GM12878 (cell line): ENCODE results near the gene PSTPIP2. TPM values are rescaled to one million over a fixed set of nuclear protein-coding genes. Genes with fewer than 3 reads are reported as not detected.

Source experiments
- ATAC-seq: fragments of 200-7000 bp; cut with Tn5 transposase; 3 replicates; pipeline ENCODE4 v1.9.1; 2020; ENCODE audit warnings: mild to moderate bottlenecking, moderate library complexity
- BruUV-seq: library from RNA; stranded (reverse); fragments of 400-500 nt; replicated peaks from 2 replicates; lab custom pipeline; 2021; lab: Mats Ljungman, UMichigan
- CTCF ChIA-PET: fragments of 300-600 bp; sonication (Branson Sonifier 250); formaldehyde crosslinking; extraction: SDS; loops from one replicate; lab custom pipeline; 2021; ENCODE audit warnings: inconsistent platforms; lab: Yijun Ruan, JAX
- POLR2A ChIA-PET: fragments of 350-600 bp; formaldehyde crosslinking; extraction: SDS; loops from one replicate; lab custom pipeline; 2021; ENCODE audit warnings: inconsistent platforms; lab: Charles Lee
- RAD21 ChIA-PET: fragments of 300-600 bp; sonication (Branson Sonifier 250); formaldehyde crosslinking; loops from one replicate; lab custom pipeline; 2023; ENCODE audit warnings: antibody characterized with exemption; ENCODE audit not compliant: unreplicated experiment; lab: Charles Lee
- SMC1A ChIA-PET: fragments of 300-600 bp; sonication (Branson Sonifier 250); formaldehyde crosslinking; loops from one replicate; lab custom pipeline; 2023; ENCODE audit not compliant: unreplicated experiment, uncharacterized antibody; lab: Charles Lee
- DNase-seq: peaks from one replicate; pipeline ENCODE4 v3.0.0-alpha.2; 2011; ENCODE audit warnings: low read depth, low spot score
- FAIRE-seq: peaks from 3 replicates; lab custom pipeline; 2011; peaks lifted over from hg19 to GRCh38; lab: Jason Lieb, UNC
- H2AFZ ChIP-seq: 2 replicates; pipeline ENCODE4 v1.6.0; 2011; ENCODE audit warnings: low read depth, low read length, control low read depth; ENCODE audit not compliant: control insufficient read depth
- H3K27ac ChIP-seq: 2 replicates; pipeline ENCODE4 v1.5.1; 2011; ENCODE audit warnings: control low read depth; ENCODE audit not compliant: control insufficient read depth, insufficient read depth
- H3K27me3 ChIP-seq, 2 experiments: replicated peaks in 1 of 2; 2 replicates each; pipeline versions ENCODE4 v1.6.0 to v1.6.1; 2011; ENCODE audit warnings: low read length in 1 of 2; ENCODE audit not compliant: control insufficient read depth in 2 of 2, insufficient read depth in 2 of 2
- H3K36me3 ChIP-seq, 2 experiments: 2 replicates each; pipeline ENCODE4 v1.5.1; 2011; ENCODE audit warnings: low read length in 1 of 2; ENCODE audit not compliant: control insufficient read depth in 2 of 2, insufficient read depth in 2 of 2
- H3K4me1 ChIP-seq: 2 replicates; pipeline ENCODE4 v1.6.1; 2011; ENCODE audit warnings: mild to moderate bottlenecking, low read length, moderate library complexity, mixed read lengths; ENCODE audit not compliant: control insufficient read depth, insufficient read depth
- H3K4me2 ChIP-seq: 2 replicates; pipeline ENCODE4 v1.6.0; 2011; ENCODE audit warnings: control low read depth; ENCODE audit not compliant: control insufficient read depth, insufficient read depth
- H3K4me3 ChIP-seq: fragments of 200-600 bp; sonication (generic); 2 replicates; pipeline ENCODE4 v1.5.1; 2016
- H3K79me2 ChIP-seq: 2 replicates; pipeline ENCODE4 v1.6.0; 2011; ENCODE audit warnings: low read length; ENCODE audit not compliant: control insufficient read depth, insufficient read depth
- H3K9ac ChIP-seq: 2 replicates; pipeline ENCODE4 v1.8.0; 2011; ENCODE audit warnings: low read length, control low read depth, mixed read lengths; ENCODE audit not compliant: control insufficient read depth, insufficient read depth
- H3K9me3 ChIP-seq: replicated peaks from 3 replicates; pipeline ENCODE4 v1.5.1; 2011; ENCODE audit warnings: mild to moderate bottlenecking, low read length; ENCODE audit not compliant: control insufficient read depth, insufficient read depth
- H4K20me1 ChIP-seq: 2 replicates; pipeline ENCODE4 v1.6.0; 2011; ENCODE audit not compliant: control insufficient read depth, insufficient read depth
- ETV6 ChIP-seq, 2 experiments: fragments of 450-650 bp in 1 of 2; IDR thresholded peaks in 1 of 2; conservative IDR thresholded peaks in 1 of 2; 2 replicates each; pipeline ENCODE4 v1.6.1; 2014; ENCODE audit warnings: antibody characterized with exemption in 1 of 2, borderline replicate concordance in 1 of 2, low read depth in 1 of 2, mild to moderate bottlenecking in 1 of 2, moderate library complexity in 1 of 2
- KLF5 ChIP-seq: fragments of 450-650 bp; IDR thresholded peaks from 2 replicates; pipeline ENCODE4 v1.6.1; 2014; ENCODE audit warnings: mild to moderate bottlenecking; ENCODE audit not compliant: partially characterized antibody
- RFX5 ChIP-seq: IDR thresholded peaks from 2 replicates; pipeline ENCODE4 v1.6.1; 2011; ENCODE audit warnings: low read depth, low read length, improper control_type of control experiment
- SPI1 ChIP-seq: IDR thresholded peaks from 2 replicates; pipeline ENCODE4 v1.6.1; 2011; ENCODE audit warnings: low read depth, mild to moderate bottlenecking, low read length, moderate library complexity, borderline replicate concordance; ENCODE audit not compliant: insufficient read depth
- ZNF274 ChIP-seq: IDR thresholded peaks from one replicate; pipeline ENCODE4 v1.8.0; 2011; ENCODE audit not compliant: insufficient read length, insufficient read depth
- WGBS: methylation state at CpG from one replicate; pipeline ENCODE4 v1.1.6; 2016; ENCODE audit warnings: low lambda C conversion rate; ENCODE audit not compliant: insufficient replicate concordance, insufficient coverage; ENCODE audit errors: missing lambda C conversion rate; 5-methylcytosine and 5-hydroxymethylcytosine counted together
- in situ Hi-C: fragments of 300-500 bp; cut with MboI; formaldehyde crosslinking; loops from 9 replicates; pipeline ENCODE4 v1.14.3; 2018; ENCODE audit warnings: mixed read lengths
- intact Hi-C: fragments of 100-400 bp; cut with micrococcal nuclease; formaldehyde crosslinking; loops from one replicate; pipeline ENCODE4 v1.14.2; 2022; ENCODE audit not compliant: unreplicated experiment
- polyA plus RNA-seq, 11 experiments: library from polyadenylated mRNA; depleted of rRNA in 4 of 11; unstranded in 6 of 11; stranded (reverse) in 5 of 11; fragments of >200 nt; fragmentation: Nextera tagmentation in 4 of 11; fragmentation: Illumina TruSeq in 1 of 11; extraction: Ambion mirVana in 4 of 11; extraction: Trizol in 1 of 11; gene quantifications; 1 replicate in 1 of 11; 2 replicates in 10 of 11; pipeline versions ENCODE4 v1.2.1 to v1.2.3, GENCODE V29; 2011 to 2016; ENCODE audit warnings: inconsistent platforms in 2 of 11, missing spikeins in 2 of 11, low read depth in 1 of 11
- total RNA-seq, 4 experiments: library from RNA; depleted of rRNA in 3 of 4; stranded (reverse); fragments of >200 nt in 3 of 4; fragmentation: Illumina TruSeq in 1 of 4; extraction: Trizol in 1 of 4; gene quantifications; 2 replicates each; pipeline versions ENCODE4 v1.2.1 to v1.2.3, GENCODE V29; 2013 to 2021
- TF ChIP-seq, protein P1 (sequence below): fragments of 450-650 bp; IDR thresholded peaks from 2 replicates; pipeline ENCODE4 v1.6.1; 2016; ENCODE audit warnings: mild to moderate bottlenecking
- TF ChIP-seq, protein P2 (sequence below): fragments of 450-650 bp; IDR thresholded peaks from 2 replicates; pipeline ENCODE4 v1.6.1; 2016; ENCODE audit warnings: mild to moderate bottlenecking, moderate library complexity, borderline replicate concordance
- TF ChIP-seq, protein P3 (sequence below): IDR thresholded peaks from 2 replicates; pipeline ENCODE4 v1.6.1; 2012; ENCODE audit warnings: low read depth, low read length, improper control_type of control experiment
- TF ChIP-seq, protein P4 (sequence below): IDR thresholded peaks from 2 replicates; pipeline ENCODE4 v1.6.1; 2011; ENCODE audit warnings: borderline replicate concordance, low read depth, mild to moderate bottlenecking, moderate library complexity, low read length; ENCODE audit not compliant: insufficient read depth, poor library complexity, severe bottlenecking

Gene PSTPIP2
- total and polyA plus RNA-seq, 10 of the 15 experiments (the other 5 are each of a cell fraction or from before 2014, with no cell fraction given), result 0.69 to 38.4 (median 24.7) TPM

DNA sequence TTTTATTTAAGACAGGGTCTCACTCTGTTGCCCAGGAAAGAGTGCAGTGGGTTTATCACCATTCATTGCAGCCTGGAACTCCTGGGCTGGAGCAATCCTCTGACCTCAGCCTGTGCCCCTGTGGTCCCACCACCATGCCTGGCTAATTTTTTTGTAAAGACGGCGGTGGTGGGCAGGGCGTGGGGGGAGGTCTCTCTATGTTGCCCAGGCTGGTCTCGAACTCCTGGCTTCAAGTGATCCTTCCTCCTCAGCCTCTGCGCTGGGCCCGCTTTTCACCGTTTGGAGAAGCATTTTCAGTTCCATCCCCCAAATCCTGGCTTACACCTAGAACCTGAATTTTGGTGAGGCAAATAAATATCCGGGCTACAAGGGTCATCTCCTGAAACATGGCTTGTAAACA is 27.4 kb upstream of the PSTPIP2 start:
- Histone ChIP-seq H3K79me2 (peaks cover 36% of the 10 kb centered on the region), H3K9ac (no peak overlapping the region)
- no peak for DNase-seq

More for the DNA sequence above, 27.4 kb upstream of the PSTPIP2 start:
- 91% methylated on average over 8 of the region's 8 CpGs for whole genome bisulfite sequencing
- Histone ChIP-seq H2AFZ (no peak overlapping the region), H3K27ac (no peak overlapping the region), H3K4me1 (no peaks in the 10 kb centered on the region; the same call in 1 of the 2 replicates), H3K4me3 (no peak overlapping the region), H4K20me1 (peaks cover 2% of the 10 kb centered on the region; the same call in 1 of the 2 replicates), H3K4me2 (no peak overlapping the region), H3K36me3 (0 out of 4 replicates have a peak, but pooled peaks cover 0 to 4% of the 10 kb centered on the region in 2 experiments), H3K27me3 (no peaks in the 10 kb centered on the region), H3K9me3 (no peaks in the 10 kb centered on the region)
- ChIA-PET SMC1A (no interaction called here), CTCF (interaction anchor here (1.0 to 1.4 kb wide), 2 partner anchors 26 to 74 kb away, joined by 3 to 4 read pairs; a partner anchor contains a TSS), RAD21 (no interaction called here), POLR2A (interaction anchor here (0.7 to 2.4 kb wide), 3 partner anchors 8 to 131 kb away, joined by 3 to 8 read pairs (median 3); no protein-coding TSS in a partner anchor)
- BruUV-seq, result no TSS peak
- no peak for ATAC-seq
- intact Hi-C loops, result no loop called here
- TF ChIP-seq, protein P1, sequence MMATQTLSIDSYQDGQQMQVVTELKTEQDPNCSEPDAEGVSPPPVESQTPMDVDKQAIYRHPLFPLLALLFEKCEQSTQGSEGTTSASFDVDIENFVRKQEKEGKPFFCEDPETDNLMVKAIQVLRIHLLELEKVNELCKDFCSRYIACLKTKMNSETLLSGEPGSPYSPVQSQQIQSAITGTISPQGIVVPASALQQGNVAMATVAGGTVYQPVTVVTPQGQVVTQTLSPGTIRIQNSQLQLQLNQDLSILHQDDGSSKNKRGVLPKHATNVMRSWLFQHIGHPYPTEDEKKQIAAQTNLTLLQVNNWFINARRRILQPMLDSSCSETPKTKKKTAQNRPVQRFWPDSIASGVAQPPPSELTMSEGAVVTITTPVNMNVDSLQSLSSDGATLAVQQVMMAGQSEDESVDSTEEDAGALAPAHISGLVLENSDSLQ, result no peak
- TF ChIP-seq, protein P2, sequence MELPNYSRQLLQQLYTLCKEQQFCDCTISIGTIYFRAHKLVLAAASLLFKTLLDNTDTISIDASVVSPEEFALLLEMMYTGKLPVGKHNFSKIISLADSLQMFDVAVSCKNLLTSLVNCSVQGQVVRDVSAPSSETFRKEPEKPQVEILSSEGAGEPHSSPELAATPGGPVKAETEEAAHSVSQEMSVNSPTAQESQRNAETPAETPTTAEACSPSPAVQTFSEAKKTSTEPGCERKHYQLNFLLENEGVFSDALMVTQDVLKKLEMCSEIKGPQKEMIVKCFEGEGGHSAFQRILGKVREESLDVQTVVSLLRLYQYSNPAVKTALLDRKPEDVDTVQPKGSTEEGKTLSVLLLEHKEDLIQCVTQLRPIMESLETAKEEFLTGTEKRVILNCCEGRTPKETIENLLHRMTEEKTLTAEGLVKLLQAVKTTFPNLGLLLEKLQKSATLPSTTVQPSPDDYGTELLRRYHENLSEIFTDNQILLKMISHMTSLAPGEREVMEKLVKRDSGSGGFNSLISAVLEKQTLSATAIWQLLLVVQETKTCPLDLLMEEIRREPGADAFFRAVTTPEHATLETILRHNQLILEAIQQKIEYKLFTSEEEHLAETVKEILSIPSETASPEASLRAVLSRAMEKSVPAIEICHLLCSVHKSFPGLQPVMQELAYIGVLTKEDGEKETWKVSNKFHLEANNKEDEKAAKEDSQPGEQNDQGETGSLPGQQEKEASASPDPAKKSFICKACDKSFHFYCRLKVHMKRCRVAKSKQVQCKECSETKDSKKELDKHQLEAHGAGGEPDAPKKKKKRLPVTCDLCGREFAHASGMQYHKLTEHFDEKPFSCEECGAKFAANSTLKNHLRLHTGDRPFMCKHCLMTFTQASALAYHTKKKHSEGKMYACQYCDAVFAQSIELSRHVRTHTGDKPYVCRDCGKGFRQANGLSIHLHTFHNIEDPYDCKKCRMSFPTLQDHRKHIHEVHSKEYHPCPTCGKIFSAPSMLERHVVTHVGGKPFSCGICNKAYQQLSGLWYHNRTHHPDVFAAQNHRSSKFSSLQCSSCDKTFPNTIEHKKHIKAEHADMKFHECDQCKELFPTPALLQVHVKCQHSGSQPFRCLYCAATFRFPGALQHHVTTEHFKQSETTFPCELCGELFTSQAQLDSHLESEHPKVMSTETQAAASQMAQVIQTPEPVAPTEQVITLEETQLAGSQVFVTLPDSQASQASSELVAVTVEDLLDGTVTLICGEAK, result no peak
- TF ChIP-seq ETV6 (conservative IDR thresholded peaks at IDR 0.05 in 1 of 2, IDR thresholded peaks at IDR 0.05 in 1 of 2; ENCODE audit: borderline replicate concordance in 1 of 2, low read depth in 1 of 2), result no peak
- TF ChIP-seq, protein P3, sequence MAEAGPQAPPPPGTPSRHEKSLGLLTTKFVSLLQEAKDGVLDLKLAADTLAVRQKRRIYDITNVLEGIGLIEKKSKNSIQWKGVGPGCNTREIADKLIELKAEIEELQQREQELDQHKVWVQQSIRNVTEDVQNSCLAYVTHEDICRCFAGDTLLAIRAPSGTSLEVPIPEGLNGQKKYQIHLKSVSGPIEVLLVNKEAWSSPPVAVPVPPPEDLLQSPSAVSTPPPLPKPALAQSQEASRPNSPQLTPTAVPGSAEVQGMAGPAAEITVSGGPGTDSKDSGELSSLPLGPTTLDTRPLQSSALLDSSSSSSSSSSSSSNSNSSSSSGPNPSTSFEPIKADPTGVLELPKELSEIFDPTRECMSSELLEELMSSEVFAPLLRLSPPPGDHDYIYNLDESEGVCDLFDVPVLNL, result no peak
- TF ChIP-seq KLF5, result no peak
- TF ChIP-seq, protein P4, sequence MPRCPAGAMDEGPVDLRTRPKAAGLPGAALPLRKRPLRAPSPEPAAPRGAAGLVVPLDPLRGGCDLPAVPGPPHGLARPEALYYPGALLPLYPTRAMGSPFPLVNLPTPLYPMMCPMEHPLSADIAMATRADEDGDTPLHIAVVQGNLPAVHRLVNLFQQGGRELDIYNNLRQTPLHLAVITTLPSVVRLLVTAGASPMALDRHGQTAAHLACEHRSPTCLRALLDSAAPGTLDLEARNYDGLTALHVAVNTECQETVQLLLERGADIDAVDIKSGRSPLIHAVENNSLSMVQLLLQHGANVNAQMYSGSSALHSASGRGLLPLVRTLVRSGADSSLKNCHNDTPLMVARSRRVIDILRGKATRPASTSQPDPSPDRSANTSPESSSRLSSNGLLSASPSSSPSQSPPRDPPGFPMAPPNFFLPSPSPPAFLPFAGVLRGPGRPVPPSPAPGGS, result no peak
- no peak for TF ChIP-seq ZNF274
- no peak for TF ChIP-seq SPI1
- no peak for TF ChIP-seq RFX5
- in situ Hi-C loops, result no loop called here
- no peak for FAIRE-seq
